Liver (tissue), 9 donors: Measurements from ENCODE around the gene MSMO1. TPM values are rescaled to one million over a fixed set of nuclear protein-coding genes. Genes with fewer than 3 reads are reported as not detected.

ENCODE experiments used
- DNase-seq: peaks from one replicate; pipeline ENCODE4 v3.0.0-alpha.2; 2017; ENCODE audit warnings: low spot score
- H3K27ac ChIP-seq, 2 donors: one replicate each; pipeline ENCODE4 v1.7.0; 2013; ENCODE audit warnings: inconsistent platforms in 2 of 2, low read length in 2 of 2, control low read depth in 1 of 2, low read depth in 1 of 2, mild to moderate bottlenecking in 1 of 2
- H3K27me3 ChIP-seq, 4 donors: one replicate each; pipeline versions ENCODE4 v1.6.1 to v1.7.0; 2013; ENCODE audit warnings: low read length in 3 of 4, inconsistent platforms in 1 of 4, mild to moderate bottlenecking in 1 of 4, moderate library complexity in 1 of 4; ENCODE audit not compliant: control insufficient read depth in 4 of 4, insufficient read depth in 4 of 4
- H3K36me3 ChIP-seq, 4 donors: one replicate each; pipeline versions ENCODE4 v1.6.1 to v1.7.0; 2013; ENCODE audit warnings: low read length in 3 of 4, mild to moderate bottlenecking in 3 of 4, low read depth in 1 of 4, moderate library complexity in 1 of 4; ENCODE audit not compliant: control insufficient read depth in 4 of 4, insufficient read depth in 3 of 4
- H3K4me1 ChIP-seq, 4 donors: one replicate each; pipeline versions ENCODE4 v1.6.1 to v1.7.0; 2013; ENCODE audit warnings: low read length in 3 of 4, mild to moderate bottlenecking in 3 of 4, moderate library complexity in 1 of 4; ENCODE audit not compliant: control insufficient read depth in 4 of 4, insufficient read depth in 4 of 4
- H3K4me3 ChIP-seq, 3 donors: one replicate each; pipeline versions ENCODE4 v1.6.1 to v1.7.0; 2013; ENCODE audit warnings: low read length in 3 of 3, control low read depth in 1 of 3, low read depth in 1 of 3, mild to moderate bottlenecking in 1 of 3
- H3K9ac ChIP-seq, 2 donors: one replicate each; pipeline ENCODE4 v1.7.0; 2013; ENCODE audit warnings: low read length in 2 of 2, mild to moderate bottlenecking in 2 of 2, moderate library complexity in 2 of 2, control low read depth in 1 of 2, low read depth in 1 of 2
- H3K9me3 ChIP-seq, 4 donors: one replicate each; pipeline versions ENCODE4 v1.6.1 to v1.7.0; 2013; ENCODE audit warnings: low read length in 3 of 4; ENCODE audit not compliant: control insufficient read depth in 4 of 4
- CTCF ChIP-seq: fragments of 150-350 bp; IDR thresholded peaks from 2 replicates; pipeline ENCODE4 v1.5.1; 2017; ENCODE audit warnings: improper control_type of control experiment, low read depth, low read length; ENCODE audit not compliant: missing input control
- FOXA1 ChIP-seq: IDR thresholded peaks from 2 replicates; pipeline ENCODE4 v1.6.1; 2016; ENCODE audit warnings: antibody characterized with exemption
- FOXA2 ChIP-seq: IDR thresholded peaks from 2 replicates; pipeline ENCODE4 v1.6.1; 2016; ENCODE audit warnings: antibody characterized with exemption
- GABPA ChIP-seq, 2 donors: IDR thresholded peaks in 1 of 2; conservative IDR thresholded peaks in 1 of 2; 2 replicates each; pipeline ENCODE4 v1.6.1; 2016; ENCODE audit warnings: antibody characterized with exemption in 2 of 2, mild to moderate bottlenecking in 1 of 2, moderate library complexity in 1 of 2
- HNF4A ChIP-seq, 2 donors: conservative IDR thresholded peaks; 2 replicates each; pipeline ENCODE4 v1.6.1; 2016; ENCODE audit warnings: antibody characterized with exemption in 2 of 2, mild to moderate bottlenecking in 2 of 2
- JUND ChIP-seq, 2 donors: IDR thresholded peaks; 2 replicates each; pipeline ENCODE4 v1.6.1; 2016; ENCODE audit warnings: antibody characterized with exemption in 2 of 2
- MAX ChIP-seq: IDR thresholded peaks from 2 replicates; pipeline ENCODE4 v1.6.1; 2016; ENCODE audit warnings: antibody characterized with exemption
- NR2F2 ChIP-seq: IDR thresholded peaks from 2 replicates; pipeline ENCODE4 v1.6.1; 2016; ENCODE audit warnings: antibody characterized with exemption
- RAD21 ChIP-seq, 2 donors: IDR thresholded peaks; 2 replicates each; pipeline ENCODE4 v1.6.1; 2016; ENCODE audit warnings: antibody characterized with exemption in 2 of 2, mild to moderate bottlenecking in 2 of 2
- REST ChIP-seq: IDR thresholded peaks from 2 replicates; pipeline ENCODE4 v1.6.1; 2016; ENCODE audit warnings: antibody characterized with exemption, mild to moderate bottlenecking
- RXRA ChIP-seq, 2 donors: IDR thresholded peaks; 2 replicates each; pipeline ENCODE4 v1.6.1; 2017 to 2018; ENCODE audit warnings: antibody characterized with exemption in 2 of 2, mild to moderate bottlenecking in 1 of 2
- SP1 ChIP-seq: IDR thresholded peaks from 2 replicates; pipeline ENCODE4 v1.6.1; 2018; ENCODE audit warnings: antibody characterized with exemption, mild to moderate bottlenecking
- TAF1 ChIP-seq: conservative IDR thresholded peaks from 2 replicates; pipeline ENCODE4 v1.6.1; 2016; ENCODE audit warnings: antibody characterized with exemption, mild to moderate bottlenecking
- YY1 ChIP-seq: IDR thresholded peaks from 2 replicates; pipeline ENCODE4 v1.6.1; 2016; ENCODE audit warnings: antibody characterized with exemption, mild to moderate bottlenecking
- WGBS: extraction: QIAGEN DNeasy Blood & Tissue Kit; methylation state at CpG from one replicate; pipeline ENCODE4 v1.1.7; 2013; 5-methylcytosine and 5-hydroxymethylcytosine counted together
- polyA plus RNA-seq, 2 donors: library from polyadenylated mRNA; stranded (reverse) in 1 of 2; unstranded in 1 of 2; fragments of 200-250 nt in 1 of 2; fragments of >200 nt in 1 of 2; fragmentation: Nextera tagmentation in 1 of 2; extraction: Ambion mirVana in 1 of 2; gene quantifications; one replicate each; pipeline versions ENCODE4 v1.2.1 to v1.2.3, GENCODE V29; 2013 to 2015
- total RNA-seq, 2 donors: library from RNA; depleted of rRNA; stranded (reverse); fragments of >200 nt; gene quantifications; one replicate each; pipeline ENCODE4 v1.2.3, GENCODE V29; 2014
- TF ChIP-seq, protein P1 (sequence below): IDR thresholded peaks from 2 replicates; pipeline ENCODE4 v1.6.1; 2016; ENCODE audit warnings: antibody characterized with exemption
- TF ChIP-seq, protein P2 (sequence below): IDR thresholded peaks from 2 replicates; pipeline ENCODE4 v1.6.1; 2016; ENCODE audit warnings: antibody characterized with exemption
- donor health status: healthy.
- donor health status: healthy.
- donor health status: healthy.
- donor health status: healthy.
- donor health status: healthy.

The MSMO1 gene
- total and polyA plus RNA-seq, 4 donors = 153 to 721 (median 326) TPM

DNA sequence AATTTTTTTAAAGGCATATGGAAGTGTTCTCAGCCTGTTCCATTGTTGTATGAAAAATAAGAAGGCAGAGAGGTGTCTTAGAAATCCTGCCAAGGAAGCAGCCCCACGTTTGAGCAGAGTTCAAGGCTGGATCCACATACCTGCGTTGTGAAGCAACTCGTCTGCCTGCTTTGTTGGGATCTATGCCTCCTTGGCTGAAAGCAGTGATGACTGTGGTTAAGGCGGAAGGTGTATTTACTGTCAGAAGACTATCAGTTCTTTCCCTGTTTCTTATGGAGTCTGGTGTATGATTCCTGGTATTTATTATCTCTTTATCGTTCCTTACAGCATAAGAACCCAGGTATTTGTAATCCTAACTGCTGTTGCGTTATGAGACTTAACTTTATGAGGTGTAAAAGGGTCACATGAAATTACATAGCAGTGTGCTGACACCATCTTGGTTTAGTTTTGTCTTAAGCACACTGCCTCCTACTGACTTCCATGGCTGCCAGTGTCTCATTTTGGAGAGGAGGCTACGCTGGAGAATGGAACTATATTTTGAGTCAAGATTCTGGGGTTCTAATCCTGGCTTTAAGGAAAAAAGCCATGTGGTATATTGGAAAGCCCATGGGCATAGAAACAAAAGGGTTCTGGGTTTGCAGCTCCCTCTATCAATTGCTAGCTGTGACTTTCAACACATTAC lies 3.1 kb upstream of the MSMO1 start:
- no peak for DNase-seq
- WGBS = 92% methylated on average over 7 of the region's 7 CpGs
- H3K9ac ChIP-seq = no peak overlapping the region
- no peak overlapping the region for H3K27ac ChIP-seq
- no peaks in the 10 kb centered on the region for H3K9me3 ChIP-seq
- no peak overlapping the region for H3K4me3 ChIP-seq
- no peak for TF ChIP-seq HNF4A (conservative IDR thresholded peaks at IDR 0.05)
- no peak for TF ChIP-seq FOXA2
- TF ChIP-seq NR2F2 = no peak
- TF ChIP-seq JUND (IDR thresholded peaks at IDR 0.05) = no peak
- TF ChIP-seq MAX = no peak
- no peak for TF ChIP-seq FOXA1
- TF ChIP-seq, protein P1, sequence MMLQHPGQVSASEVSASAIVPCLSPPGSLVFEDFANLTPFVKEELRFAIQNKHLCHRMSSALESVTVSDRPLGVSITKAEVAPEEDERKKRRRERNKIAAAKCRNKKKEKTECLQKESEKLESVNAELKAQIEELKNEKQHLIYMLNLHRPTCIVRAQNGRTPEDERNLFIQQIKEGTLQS = no peak
- no peak for TF ChIP-seq YY1
- no peak for TF ChIP-seq RAD21 (IDR thresholded peaks at IDR 0.05)
- no peak for TF ChIP-seq TAF1
- TF ChIP-seq, protein P2, sequence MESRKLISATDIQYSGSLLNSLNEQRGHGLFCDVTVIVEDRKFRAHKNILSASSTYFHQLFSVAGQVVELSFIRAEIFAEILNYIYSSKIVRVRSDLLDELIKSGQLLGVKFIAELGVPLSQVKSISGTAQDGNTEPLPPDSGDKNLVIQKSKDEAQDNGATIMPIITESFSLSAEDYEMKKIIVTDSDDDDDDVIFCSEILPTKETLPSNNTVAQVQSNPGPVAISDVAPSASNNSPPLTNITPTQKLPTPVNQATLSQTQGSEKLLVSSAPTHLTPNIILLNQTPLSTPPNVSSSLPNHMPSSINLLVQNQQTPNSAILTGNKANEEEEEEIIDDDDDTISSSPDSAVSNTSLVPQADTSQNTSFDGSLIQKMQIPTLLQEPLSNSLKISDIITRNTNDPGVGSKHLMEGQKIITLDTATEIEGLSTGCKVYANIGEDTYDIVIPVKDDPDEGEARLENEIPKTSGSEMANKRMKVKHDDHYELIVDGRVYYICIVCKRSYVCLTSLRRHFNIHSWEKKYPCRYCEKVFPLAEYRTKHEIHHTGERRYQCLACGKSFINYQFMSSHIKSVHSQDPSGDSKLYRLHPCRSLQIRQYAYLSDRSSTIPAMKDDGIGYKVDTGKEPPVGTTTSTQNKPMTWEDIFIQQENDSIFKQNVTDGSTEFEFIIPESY = no peak
- no peak for TF ChIP-seq CTCF
- H3K4me1 ChIP-seq = peaks cover 2 to 14% (median 7%) of the 10 kb centered on the region in 4 donors
- H3K36me3 ChIP-seq = peaks cover 0 to 3% (median under 1%) of the 10 kb centered on the region in 4 donors
- no peaks in the 10 kb centered on the region for H3K27me3 ChIP-seq

GRCh38 chr4:165324918-165325304 lies 2.6 kb upstream of the MSMO1 start:
- 97% methylated on average over 3 of the region's 3 CpGs for WGBS
- Histone ChIP-seq H3K9me3 (no peaks in the 10 kb centered on the region), H3K36me3 (peaks cover 0 to 3% (median 0%) of the 10 kb centered on the region in 4 donors), H3K9ac (no peak overlapping the region), H3K27ac (peak overlapping the region; percentile 92 to 95), H3K4me3 (no peak overlapping the region), H3K4me1 (peaks cover 2 to 15% (median 7%) of the 10 kb centered on the region in 4 donors), H3K27me3 (no peaks in the 10 kb centered on the region)
- no peak for DNase-seq
- TF ChIP-seq, protein P1 = no peak
- no peak for TF ChIP-seq RXRA (IDR thresholded peaks at IDR 0.05)
- TF ChIP-seq MAX = no peak
- no peak for TF ChIP-seq YY1
- TF ChIP-seq NR2F2 = no peak
- TF ChIP-seq HNF4A (conservative IDR thresholded peaks at IDR 0.05) = no peak
- TF ChIP-seq SP1 = no peak
- no peak for TF ChIP-seq JUND (IDR thresholded peaks at IDR 0.05)
- TF ChIP-seq, protein P2 = no peak
- TF ChIP-seq GABPA (IDR thresholded peaks at IDR 0.05 in 1 of 2, conservative IDR thresholded peaks at IDR 0.05 in 1 of 2) = no peak
- TF ChIP-seq CTCF = no peak
- TF ChIP-seq REST = no peak
- TF ChIP-seq TAF1 = no peak
